HG03159 (cell line): ENCODE results near the gene DDX5.
"Not testable (repeated sequence)": the region's sequence is repeated elsewhere in the genome, so short reads cannot be mapped to it uniquely, and the experiment has no call there.

Experiments used
- ATAC-seq: cut with Tn5 transposase; IDR thresholded peaks from one replicate; pipeline ENCODE4 v1.9.1; 2021; ENCODE audit warnings: mild to moderate bottlenecking, moderate library complexity; ENCODE audit not compliant: unreplicated experiment

Gene DDX5

GRCh38 chr17:64495300-64495699 lies 10.8 kb downstream of the DDX5 start:
- ATAC-seq = not testable (repeated sequence)

- ATAC-seq = no peak
Measured at GRCh38 chr17:64494121-64494520, 12.0 kb downstream of the DDX5 start.

- ATAC-seq = no peak
Measured at GRCh38 chr17:64492481-64493109, 13.5 kb downstream of the DDX5 start.

GRCh38 chr17:64491994-64492393 lies 14.1 kb downstream of the DDX5 start:
- no peak for ATAC-seq

- ATAC-seq = no peak
Measured at GRCh38 chr17:64491034-64491860, 14.8 kb downstream of the DDX5 start.

GRCh38 chr17:64488301-64488700 lies 17.8 kb downstream of the DDX5 start:
- no peak for ATAC-seq

GRCh38 chr17:64484380-64484779 lies 21.7 kb downstream of the DDX5 start:
- ATAC-seq = no peak

- ATAC-seq = no peak
Measured at GRCh38 chr17:64480951-64481350, 25.1 kb downstream of the DDX5 start.

- ATAC-seq = no peak
Measured at GRCh38 chr17:64477849-64478248, 28.2 kb downstream of the DDX5 start.

GRCh38 chr17:64472564-64472963 lies 33.5 kb downstream of the DDX5 start:
- no peak for ATAC-seq

GRCh38 chr17:64471440-64471839 lies 34.6 kb downstream of the DDX5 start:
- no peak for ATAC-seq

- ATAC-seq = no peak
Measured at GRCh38 chr17:64470625-64471024, 35.5 kb downstream of the DDX5 start.

GRCh38 chr17:64466834-64467233 lies 39.3 kb downstream of the DDX5 start:
- ATAC-seq = not testable (repeated sequence)

GRCh38 chr17:64466019-64466735 lies 39.9 kb downstream of the DDX5 start:
- ATAC-seq = no peak

- no peak for ATAC-seq
Measured at GRCh38 chr17:64461788-64462187, 44.3 kb downstream of the DDX5 start.

- ATAC-seq = no peak
Measured at GRCh38 chr17:64460955-64461354, 45.1 kb downstream of the DDX5 start.

GRCh38 chr17:64459818-64460217 lies 46.3 kb downstream of the DDX5 start:
- ATAC-seq = not testable (repeated sequence)

- ATAC-seq = no peak
Measured at GRCh38 chr17:64459284-64459747, 46.8 kb downstream of the DDX5 start.

- ATAC-seq = no peak
Measured at GRCh38 chr17:64458756-64459155, 47.3 kb downstream of the DDX5 start.

GRCh38 chr17:64457156-64457555 lies 48.9 kb downstream of the DDX5 start:
- ATAC-seq = no peak

- peak; percentile 72 for ATAC-seq
Measured at GRCh38 chr17:64455993-64456885, 49.9 kb downstream of the DDX5 start.
